ENCODE results near the gene PCNT.
"Not testable (repeated sequence)": the region's sequence is repeated elsewhere in the genome, so short reads cannot be mapped to it uniquely, and the experiment has no call there.

Gene PCNT

DNA sequence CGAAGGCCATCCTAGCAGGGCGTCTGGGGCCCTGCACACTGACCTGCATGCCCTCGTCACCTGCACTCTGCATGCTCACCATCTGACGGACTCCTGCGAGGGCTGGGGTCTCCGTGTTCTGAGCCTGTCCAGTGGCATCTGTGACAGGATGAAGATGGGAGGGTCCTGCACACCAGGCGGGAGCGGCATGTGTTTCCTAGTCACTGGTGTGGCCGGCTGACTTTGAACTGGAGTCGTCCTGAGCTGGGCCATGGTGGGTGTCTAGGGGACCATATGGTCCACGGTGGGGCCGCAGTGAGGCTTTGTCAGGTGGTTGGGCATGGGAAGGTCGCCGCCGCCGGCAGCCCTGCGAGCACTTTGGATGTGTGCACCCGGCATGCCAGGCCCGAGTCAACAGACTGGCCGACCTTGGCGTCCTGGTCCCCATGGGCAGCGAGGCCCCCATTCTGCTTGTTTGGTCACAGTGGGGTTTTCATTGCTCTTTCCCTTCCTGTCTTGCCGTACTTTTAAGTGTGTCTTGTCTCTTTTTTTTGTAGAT is 118.1 kb downstream of the PCNT start:
- FAIRE-seq (no peak), DNase-seq (ENCODE audit: insufficient read length, low spot score) (no peak)

DNA sequence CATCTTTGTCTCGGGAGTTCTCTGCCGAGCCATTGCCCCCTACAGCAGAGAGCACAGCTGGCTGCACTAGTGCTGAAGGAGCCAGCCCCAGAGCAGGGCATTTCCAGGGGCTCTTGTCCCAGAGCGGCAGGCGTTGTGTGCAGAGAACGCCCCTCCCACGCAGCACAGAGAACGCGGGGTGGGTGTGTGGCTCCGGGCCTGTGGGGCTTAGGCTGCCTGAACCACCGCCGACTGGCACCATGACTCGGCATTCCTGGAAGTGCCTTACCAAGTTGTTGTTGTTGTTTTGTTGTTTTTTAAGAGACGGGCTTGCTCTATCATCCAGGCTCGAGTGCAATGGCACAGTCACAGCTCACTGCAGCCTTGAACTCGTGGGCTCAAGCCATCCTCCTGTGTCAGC is 119.0 kb downstream of the PCNT start:
- FAIRE-seq (no peak), DNase-seq (ENCODE audit: insufficient read length, low spot score) (no peak)

GRCh38 chr21:46443910-46444309 is 120.0 kb downstream of the PCNT start:
- FAIRE-seq, result no peak
- no peak for DNase-seq (ENCODE audit: insufficient read length, low spot score)

- no peak for DNase-seq (ENCODE audit: insufficient read length, low spot score)
- no peak for FAIRE-seq
Measured at GRCh38 chr21:46448108-46448507, 124.2 kb downstream of the PCNT start.

DNA sequence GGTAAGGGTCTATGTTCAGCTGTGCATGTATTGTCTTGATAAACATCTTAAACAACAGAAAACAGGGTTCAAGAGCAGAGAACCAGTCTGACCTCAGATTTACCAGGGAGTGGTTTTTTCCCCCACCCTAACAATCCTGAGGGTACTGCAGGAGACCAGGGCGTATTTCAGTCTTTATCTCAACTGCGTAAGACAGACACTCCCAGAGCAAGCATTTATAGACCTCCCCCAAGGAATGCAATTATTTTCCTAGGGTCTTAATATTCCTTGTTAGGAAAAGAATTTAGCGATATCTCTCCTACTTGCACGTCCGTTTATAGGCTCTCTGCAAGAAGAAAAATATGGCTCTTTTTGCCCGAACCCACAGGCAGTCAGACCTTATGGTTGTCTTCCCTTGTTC is 124.9 kb downstream of the PCNT start:
- not testable (repeated sequence) for DNase-seq (ENCODE audit: insufficient read length, low spot score); FAIRE-seq

GRCh38 chr21:46452710-46453109 is 128.8 kb downstream of the PCNT start:
- DNase-seq (ENCODE audit: insufficient read length, low spot score) (no peak), FAIRE-seq (no peak)

DNA sequence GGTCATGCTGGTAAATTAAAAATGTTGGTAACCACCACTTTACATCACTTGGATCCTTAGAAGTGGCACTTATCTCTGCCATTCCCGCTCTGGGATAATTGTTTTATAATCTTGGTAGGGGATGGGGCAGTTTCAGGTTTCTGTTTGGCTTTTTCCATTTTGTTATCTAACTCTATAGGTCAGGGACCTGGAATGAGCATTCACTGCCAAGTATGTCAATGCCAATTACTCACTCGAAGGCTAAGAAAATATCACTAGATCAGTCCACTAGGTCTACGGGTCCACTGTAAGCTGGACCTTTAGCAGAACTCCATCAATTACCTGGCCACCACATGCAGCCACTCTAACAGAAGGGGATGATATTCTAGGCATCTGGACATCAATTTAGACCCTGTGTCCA is 130.2 kb downstream of the PCNT start:
- no peak for FAIRE-seq
- no peak for DNase-seq (ENCODE audit: insufficient read length, low spot score)

- DNase-seq (ENCODE audit: insufficient read length, low spot score) (no peak), FAIRE-seq (no peak)
Measured at GRCh38 chr21:46454634-46455390, 130.9 kb downstream of the PCNT start.

- FAIRE-seq, result no peak
- no peak for DNase-seq (ENCODE audit: insufficient read length, low spot score)
Measured at GRCh38 chr21:46455575-46456385, 131.8 kb downstream of the PCNT start.

GRCh38 chr21:46456750-46457149 is 132.8 kb downstream of the PCNT start:
- no peak for FAIRE-seq
- DNase-seq (ENCODE audit: insufficient read length, low spot score), result no peak

GRCh38 chr21:46457801-46458314 is 133.9 kb downstream of the PCNT start:
- no peak for DNase-seq (ENCODE audit: insufficient read length, low spot score)

DNA sequence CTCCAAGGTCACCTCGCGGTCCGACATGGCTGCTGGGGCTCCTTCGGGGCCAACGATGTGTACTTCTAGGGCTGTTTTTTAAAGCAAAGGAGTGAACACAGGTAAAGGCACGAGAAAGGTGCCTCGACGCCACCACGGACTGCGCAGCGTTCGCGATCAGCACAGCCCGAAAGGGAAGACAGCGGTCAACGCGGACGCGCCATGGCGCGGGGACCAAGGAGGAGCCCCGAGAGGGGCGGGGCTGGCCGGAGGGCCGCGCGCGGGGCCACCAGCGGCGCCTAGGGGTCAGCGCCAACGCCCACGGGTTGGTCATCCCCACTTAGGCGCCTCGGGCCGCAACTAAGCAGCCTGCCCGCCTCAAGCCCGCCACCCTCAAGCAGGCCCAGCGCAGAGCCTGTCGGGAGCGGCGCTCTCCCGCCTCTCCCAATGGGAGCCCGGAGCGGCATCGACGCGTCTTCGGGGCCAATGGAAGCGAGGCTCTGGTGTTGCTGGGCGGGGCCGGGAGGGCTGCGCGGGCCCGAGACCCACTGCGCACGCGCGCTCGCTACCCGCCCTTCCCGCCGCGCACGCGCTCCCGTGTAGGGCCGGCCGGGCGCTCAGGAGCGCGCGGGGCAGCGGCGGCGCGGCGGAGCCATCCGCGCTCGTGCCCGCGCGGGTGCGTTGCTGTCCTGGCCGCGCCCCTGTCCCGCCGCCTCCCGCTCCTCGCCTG is 134.5 kb downstream of the PCNT start, which contains the start of gene DIP2A:
Gene DIP2A, plus strand, starts transcription at position 577 of the 709 bp plus-strand sequence. CDS start 241 bp downstream, outside the sequence.
- FAIRE-seq, result peak; percentile 83

More at GRCh38 chr21:46457801-46458314, 133.9 kb downstream of the PCNT start:
- peak; percentile 49 for FAIRE-seq

DNA sequence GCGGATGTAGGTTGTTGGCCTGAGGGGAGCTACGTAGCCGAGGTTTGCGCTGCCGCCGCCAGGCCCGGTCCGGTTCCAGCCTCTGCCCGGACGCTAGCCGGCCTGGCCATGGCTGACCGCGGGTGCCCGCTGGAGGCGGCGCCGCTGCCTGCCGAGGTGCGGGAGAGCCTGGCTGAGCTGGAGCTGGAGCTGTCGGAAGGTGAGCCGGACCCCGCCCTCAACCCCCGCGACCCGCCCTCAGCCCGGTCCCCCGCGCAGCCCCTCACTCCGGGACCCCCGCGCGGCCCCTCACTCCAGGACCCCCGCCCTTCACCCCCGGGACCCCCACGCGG is 135.0 kb downstream of the PCNT start:
- DNase-seq (ENCODE audit: insufficient read length, low spot score) (no peak), FAIRE-seq (no peak)

More for the DNA sequence above, 134.5 kb downstream of the PCNT start, which contains the start of gene DIP2A:
- peak; percentile 98 for DNase-seq (ENCODE audit: insufficient read length, low spot score)

GRCh38 chr21:46459356-46460112 is 135.6 kb downstream of the PCNT start:
- FAIRE-seq (no peak), DNase-seq (ENCODE audit: insufficient read length, low spot score) (no peak)

DNA sequence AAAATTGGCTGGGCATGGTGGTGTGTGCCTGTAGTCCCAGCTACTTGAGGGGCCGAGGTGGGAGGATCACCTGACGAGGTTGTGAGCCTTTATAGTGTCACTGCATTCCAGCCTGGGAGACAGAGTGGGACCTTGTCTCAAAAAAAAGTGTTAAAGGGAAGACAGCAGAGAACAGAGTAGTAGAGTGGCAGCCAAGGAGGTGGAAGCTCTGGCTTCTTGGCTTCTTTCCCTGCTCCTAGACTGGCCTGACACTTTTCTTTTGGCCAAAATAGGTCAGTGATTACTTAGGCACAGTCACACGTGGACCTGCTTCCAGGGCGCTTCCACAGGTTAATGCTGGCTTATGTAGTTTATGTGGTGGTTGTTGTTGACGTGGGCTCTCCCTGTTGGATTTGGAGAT is 138.0 kb downstream of the PCNT start:
- no peak for FAIRE-seq
- no peak for DNase-seq (ENCODE audit: insufficient read length, low spot score)

DNA sequence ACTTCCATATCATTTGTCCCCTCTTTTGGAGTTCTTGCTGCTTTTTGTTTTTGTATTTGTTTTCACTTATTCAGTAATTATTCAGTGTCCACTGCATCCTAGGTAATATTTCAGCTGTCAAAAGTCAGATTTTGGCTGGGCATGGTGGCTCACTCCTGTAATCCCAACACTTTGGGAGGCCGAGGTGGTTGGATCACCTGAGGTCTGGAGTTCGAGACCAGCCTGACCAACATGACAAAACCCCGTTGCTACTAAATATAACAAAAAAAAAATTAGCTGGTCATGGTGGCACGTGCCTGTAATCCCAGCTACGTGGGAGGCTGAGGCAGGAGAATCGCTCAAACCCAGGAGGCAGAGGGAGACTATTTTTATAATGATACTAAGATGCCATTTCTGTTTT is 141.2 kb downstream of the PCNT start:
- DNase-seq (ENCODE audit: insufficient read length, low spot score); FAIRE-seq: not testable (repeated sequence)

DNA sequence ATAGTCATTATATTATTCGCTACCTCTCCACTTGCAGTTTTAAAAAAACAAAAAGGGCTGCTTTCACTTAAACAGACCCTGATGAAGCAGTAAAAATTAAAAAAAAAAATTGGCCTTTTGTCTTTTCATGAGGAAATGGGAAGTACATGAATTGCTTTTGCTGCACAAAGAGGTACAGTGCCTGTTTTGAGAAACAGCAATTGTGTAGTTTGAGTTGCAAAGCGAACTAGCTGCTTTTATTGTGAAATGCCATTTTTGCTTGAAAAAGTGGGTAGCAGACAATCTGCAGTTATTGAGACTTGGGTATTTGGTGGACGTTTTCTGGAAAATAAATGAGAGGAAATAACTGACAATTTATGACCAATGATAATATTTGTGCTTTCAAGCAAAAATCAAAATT is 141.7 kb downstream of the PCNT start:
- no peak for DNase-seq (ENCODE audit: insufficient read length, low spot score)
- no peak for FAIRE-seq

DNA sequence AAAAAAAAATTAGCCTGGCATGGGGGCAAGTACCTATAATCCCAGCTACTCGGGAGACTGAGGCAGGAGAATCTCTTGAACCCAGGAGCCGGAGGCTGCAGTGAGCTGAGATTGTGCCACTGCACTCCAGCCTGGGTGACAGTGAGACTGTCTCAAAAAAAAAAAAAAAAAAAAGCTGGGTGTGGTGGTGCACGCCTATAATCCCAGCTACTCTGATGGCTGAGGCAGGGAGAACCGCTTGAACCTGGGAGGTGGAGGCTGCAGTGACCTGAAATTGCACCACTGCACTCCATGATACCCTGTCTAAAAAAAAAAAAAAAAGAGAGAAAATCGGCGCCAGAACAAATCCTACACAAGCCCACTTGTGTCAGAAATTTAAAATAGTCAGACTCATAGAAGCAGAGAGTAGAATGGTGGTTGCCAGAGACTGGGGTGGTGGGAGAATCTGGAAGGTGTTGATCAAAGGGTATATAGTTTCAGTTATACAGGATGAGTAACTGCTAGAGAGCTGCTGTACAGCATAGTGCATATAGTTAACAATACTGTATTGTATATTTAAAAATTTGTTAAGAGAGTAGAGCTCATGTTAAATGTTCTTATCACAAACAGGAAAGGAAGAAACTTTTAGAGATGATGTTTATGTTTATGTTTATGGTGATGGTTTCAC is 144.3 kb downstream of the PCNT start:
- no peak for FAIRE-seq
- no peak for DNase-seq (ENCODE audit: insufficient read length, low spot score)

- FAIRE-seq (no peak), DNase-seq (ENCODE audit: insufficient read length, low spot score) (no peak)
Measured at GRCh38 chr21:46469275-46469674, 145.3 kb downstream of the PCNT start.

Data from GM19239 (cell line).